A549 (cell line): ENCODE results near the gene SPTSSA. TPM values are rescaled to one million over a fixed set of nuclear protein-coding genes. Genes with fewer than 3 reads are reported as not detected.

Experiments used
- ATAC-seq, 2 experiments: fragments of 200-7000 bp in 1 of 2; fragments of >200 bp in 1 of 2; cut with Nextera tagmentation in 1 of 2; cut with Tn5 transposase in 1 of 2; 3 replicates each; pipeline versions ENCODE4 v1.8.0 to v1.9.1; 2018 to 2020; ENCODE audit warnings: mild to moderate bottlenecking in 1 of 2, moderate library complexity in 1 of 2
- CTCF ChIA-PET: fragments of 300-600 bp; sonication (Branson Sonifier 250); formaldehyde crosslinking; extraction: SDS; loops from one replicate; lab custom pipeline; 2021; ENCODE audit warnings: antibody characterized with exemption, inconsistent platforms; lab: Yijun Ruan, JAX
- POLR2A ChIA-PET: fragments of 350-600 bp; formaldehyde crosslinking; extraction: SDS; loops from one replicate; lab custom pipeline; 2021; ENCODE audit warnings: antibody characterized with exemption, inconsistent platforms; lab: Yijun Ruan, JAX
- DNase-seq, 2 experiments: peaks; one replicate each; pipeline versions ENCODE4 v3.0.0 to v3.0.0-alpha.2; 2011 to 2016; ENCODE audit warnings: low read depth in 1 of 2, low spot score in 1 of 2
- FAIRE-seq: peaks from 2 replicates; lab custom pipeline; 2011; peaks lifted over from hg19 to GRCh38; lab: Jason Lieb, UNC
- H3K27ac ChIP-seq, 2 experiments: fragments of >200 bp; sonication (Bioruptor Twin); formaldehyde crosslinking; 3 replicates each; pipeline ENCODE4 v1.5.1; 2016 to 2017
- H3K4me1 ChIP-seq: fragments of >200 bp; sonication (Bioruptor Twin); formaldehyde crosslinking; 3 replicates; pipeline ENCODE4 v1.6.1; 2016
- H3K4me2 ChIP-seq: fragments of >200 bp; sonication (Bioruptor Twin); formaldehyde crosslinking; 3 replicates; pipeline ENCODE4 v1.6.1; 2016
- H3K4me3 ChIP-seq: fragments of >200 bp; sonication (Bioruptor Twin); formaldehyde crosslinking; 3 replicates; pipeline ENCODE4 v1.5.1; 2016
- H3K9me3 ChIP-seq: fragments of >200 bp; sonication (Bioruptor Twin); formaldehyde crosslinking; 3 replicates; pipeline ENCODE4 v1.6.1; 2016
- CBX8 ChIP-seq: fragments of 200-600 bp; sonication (generic); IDR thresholded peaks from 2 replicates; pipeline ENCODE4 v1.6.1; 2016
- CHD2 ChIP-seq: fragments of 150-350 bp; IDR thresholded peaks from 2 replicates; pipeline ENCODE4 v1.6.1; 2014; ENCODE audit warnings: low read length; ENCODE audit not compliant: partially characterized antibody
- CHD4 ChIP-seq: fragments of 200-600 bp; sonication (generic); IDR thresholded peaks from 2 replicates; pipeline ENCODE4 v1.6.1; 2016; ENCODE audit warnings: antibody characterized with exemption, mild to moderate bottlenecking, borderline replicate concordance
- ELK1 ChIP-seq: fragments of 150-350 bp; IDR thresholded peaks from 2 replicates; pipeline ENCODE4 v1.6.1; 2014; ENCODE audit warnings: low read depth, mild to moderate bottlenecking, low read length
- FOSL2 ChIP-seq, 2 experiments: fragments of 450-650 bp in 1 of 2; fragments of >200 bp in 1 of 2; sonication (Bioruptor Twin) in 1 of 2; formaldehyde crosslinking; IDR thresholded peaks; 2 replicates each; pipeline versions ENCODE4 v1.5.0 to v1.6.1; 2016 to 2020; ENCODE audit warnings: mild to moderate bottlenecking in 1 of 2, moderate library complexity in 1 of 2
- HOXB5 ChIP-seq: fragments of 250-450 bp; sonication (Bioruptor Pico); IDR thresholded peaks from 2 replicates; pipeline ENCODE4 v1.5.0; 2020; ENCODE audit warnings: mild to moderate bottlenecking, moderate library complexity
- JUN ChIP-seq, 2 experiments: fragments of >200 bp; sonication (Bioruptor Twin); formaldehyde crosslinking; IDR thresholded peaks; 2 replicates in 1 of 2; 3 replicates in 1 of 2; pipeline ENCODE4 v1.6.1; 2016 to 2017
- KDM1A ChIP-seq: fragments of 200-600 bp; sonication (generic); IDR thresholded peaks from 2 replicates; pipeline ENCODE4 v1.6.1; 2016; ENCODE audit warnings: low read depth, mild to moderate bottlenecking
- KDM5A ChIP-seq: fragments of 200-600 bp; sonication (generic); IDR thresholded peaks from 2 replicates; pipeline ENCODE4 v1.6.1; 2016; ENCODE audit warnings: antibody characterized with exemption, mild to moderate bottlenecking
- MAFK ChIP-seq: fragments of 450-650 bp; IDR thresholded peaks from 2 replicates; pipeline ENCODE4 v1.6.1; 2014; ENCODE audit not compliant: partially characterized antibody
- NFE2L2 ChIP-seq: fragments of 150-350 bp; conservative IDR thresholded peaks from 2 replicates; pipeline ENCODE4 v1.6.1; 2014; ENCODE audit warnings: low read length
- PHF8 ChIP-seq: fragments of 200-600 bp; sonication (generic); IDR thresholded peaks from 2 replicates; pipeline ENCODE4 v1.6.1; 2016; ENCODE audit warnings: low read depth, mild to moderate bottlenecking, antibody characterized with exemption, moderate library complexity, borderline replicate concordance
- POLR2AphosphoS2 ChIP-seq: conservative IDR thresholded peaks from 2 replicates; pipeline ENCODE4 v1.6.1; 2012; ENCODE audit warnings: low read length, improper control_type of control experiment, inconsistent platforms
- RAD21 ChIP-seq, 2 experiments: fragments of >200 bp in 1 of 2; sonication (Bioruptor Twin) in 1 of 2; formaldehyde crosslinking in 1 of 2; IDR thresholded peaks in 1 of 2; conservative IDR thresholded peaks in 1 of 2; 2 replicates in 1 of 2; 3 replicates in 1 of 2; pipeline ENCODE4 v1.6.1; 2012 to 2018; ENCODE audit warnings: inconsistent platforms in 1 of 2
- ZNF302 ChIP-seq: fragments of 250-450 bp; sonication (Bioruptor Pico); IDR thresholded peaks from 2 replicates; pipeline ENCODE4 v1.9.0; 2021; ENCODE audit warnings: inconsistent platforms, mild to moderate bottlenecking, moderate library complexity
- WGBS: methylation state at CpG from one replicate; pipeline ENCODE4 v1.1.6; 2017; ENCODE audit errors: missing lambda C conversion rate; 5-methylcytosine and 5-hydroxymethylcytosine counted together
- polyA plus RNA-seq, 4 experiments: library from polyadenylated mRNA; depleted of rRNA in 3 of 4; stranded (reverse); fragments of >200 nt; fragmentation: RNase III in 1 of 4; extraction: RNeasy Plus Mini Kit Qiagen cat#74134 plus additional on column Dnase treatment in 1 of 4; gene quantifications; 2 replicates in 3 of 4; 3 replicates in 1 of 4; pipeline ENCODE4 v1.2.3, GENCODE V29; 2011 to 2017
- TF ChIP-seq, protein P1 (sequence below): IDR thresholded peaks from 2 replicates; pipeline ENCODE4 v1.6.1; 2012

Gene SPTSSA
- polyA plus RNA-seq, 2 of the 4 experiments (the other 2 are of a cell fraction) = 68.0 to 105 TPM

DNA sequence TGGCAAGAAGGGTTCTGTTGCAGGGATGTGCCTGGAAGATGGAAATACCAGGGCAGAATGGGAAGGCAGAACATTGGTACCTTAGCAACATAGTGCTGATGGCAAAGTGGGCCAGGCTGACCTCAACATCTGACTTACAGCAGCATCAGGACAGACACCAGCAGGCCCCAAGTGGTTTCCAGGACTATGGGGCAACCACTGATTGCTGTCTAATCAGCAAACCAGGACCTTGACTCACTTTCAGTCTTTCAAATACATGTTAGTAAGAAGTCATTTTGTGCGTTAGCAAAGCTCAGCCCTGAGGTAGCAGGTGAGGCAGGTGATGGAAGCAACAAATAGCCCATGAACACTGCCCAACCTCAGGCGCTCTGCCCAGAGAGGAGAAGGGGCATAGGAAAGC lies 4.7 kb upstream of the SPTSSA start:
- H3K27ac ChIP-seq = no peak overlapping the region; a peak in 1 of 6 replicates
- no peak for FAIRE-seq
- TF ChIP-seq MAFK = no peak
- TF ChIP-seq, all 56 proteins: peak for 0
- no peak overlapping the region for H3K4me2 ChIP-seq
- ATAC-seq (no peak), DNase-seq (no peak)
- H3K9me3 ChIP-seq = no peaks in the 10 kb centered on the region
- peaks cover 28% of the 10 kb centered on the region for H3K4me1 ChIP-seq
- ChIA-PET POLR2A (interaction anchor here (0.6 kb wide), 1 partner anchor 30 kb away, joined by 3 read pairs; no protein-coding TSS in a partner anchor), CTCF (interaction anchor here (1.2 kb wide), 2 partner anchors 16 to 30 kb away, joined by 3 read pairs; no protein-coding TSS in a partner anchor)
- H3K4me3 ChIP-seq = no peak overlapping the region
- WGBS = 87% methylated on average over 2 of the region's 2 CpGs

GRCh38 chr14:34465069-34465859 lies 3.2 kb upstream of the SPTSSA start:
- CTCF ChIA-PET = interaction anchor here (1.2 to 2.4 kb wide), 3 partner anchors 32 to 141 kb away, joined by 3 to 10 read pairs (median 6); no protein-coding TSS in a partner anchor
- Histone ChIP-seq H3K4me3 (no peak overlapping the region), H3K4me1 (peaks cover 29% of the 10 kb centered on the region), H3K27ac (peak overlapping the region; percentile 13 to 63; a peak in 5 of 6 replicates), H3K9me3 (no peaks in the 10 kb centered on the region), H3K4me2 (peak overlapping the region; percentile 43; the same call in 2 of the 3 replicates)
- TF ChIP-seq MAFK (peak; percentile 100), FOSL2 (IDR thresholded peaks at IDR 0.05) (no peak), FOSL2 (CRISPR knock-in tag; IDR thresholded peaks at IDR 0.05) (peak; percentile 41), ELK1 (no peak), ZNF302 (no peak), NFE2L2 (peak; percentile 81), POLR2AphosphoS2 (no peak), JUN (IDR thresholded peaks at IDR 0.05) (no peak), KDM5A (no peak), HOXB5 (CRISPR knock-in tag) (no peak)
- 82% methylated on average over 2 of the region's 2 CpGs for WGBS
- ATAC-seq = no peak
- no peak for FAIRE-seq
- DNase-seq = peak in 1 of 2 experiments; percentile 35
- POLR2A ChIA-PET = no interaction called here

DNA sequence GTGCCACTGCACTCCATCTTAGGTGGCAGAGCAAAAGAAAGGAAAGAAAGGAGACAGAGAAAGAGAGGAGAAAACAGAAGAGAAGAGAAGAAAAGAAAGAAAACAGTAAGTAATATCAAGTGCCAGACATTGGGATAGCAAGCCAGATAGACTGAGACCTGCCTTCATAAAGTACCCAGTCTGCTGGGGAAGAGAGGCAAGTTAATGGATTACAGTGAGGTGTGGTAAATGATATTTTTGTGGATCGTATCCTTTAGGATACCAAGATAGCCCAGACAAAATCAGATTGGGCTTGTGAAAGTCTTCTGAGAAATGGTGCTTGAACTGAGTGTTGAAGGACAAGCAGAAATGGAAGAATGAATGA lies 1.5 kb upstream of the SPTSSA start:
- Histone ChIP-seq H3K4me1 (peaks cover 36% of the 10 kb centered on the region), H3K4me3 (no peak overlapping the region), H3K4me2 (peak overlapping the region; percentile 86; the same call in 1 of the 3 replicates), H3K9me3 (no peaks in the 10 kb centered on the region), H3K27ac (peak overlapping the region in 1 of 2 experiments; percentile 92; a peak in 3 of 6 replicates)
- DNase-seq (no peak), ATAC-seq (no peak), FAIRE-seq (no peak)
- CTCF ChIA-PET = interaction anchor here (0.8 to 1.3 kb wide), 3 partner anchors 32 to 138 kb away, joined by 3 read pairs; no protein-coding TSS in a partner anchor
- 79% methylated on average over 1 of the region's 1 CpG for WGBS
- POLR2A ChIA-PET = interaction anchor here (0.5 to 3.6 kb wide), 3 partner anchors 27 to 66 kb away, joined by 3 to 26 read pairs (median 3); no protein-coding TSS in a partner anchor
- TF ChIP-seq KDM1A (no peak), CBX8 (no peak), RAD21 (conservative IDR thresholded peaks at IDR 0.05 in 1 of 2, IDR thresholded peaks at IDR 0.05 in 1 of 2) (no peak), CHD2 (no peak), CHD4 (no peak), PHF8 (no peak)
- TF ChIP-seq, protein P1, sequence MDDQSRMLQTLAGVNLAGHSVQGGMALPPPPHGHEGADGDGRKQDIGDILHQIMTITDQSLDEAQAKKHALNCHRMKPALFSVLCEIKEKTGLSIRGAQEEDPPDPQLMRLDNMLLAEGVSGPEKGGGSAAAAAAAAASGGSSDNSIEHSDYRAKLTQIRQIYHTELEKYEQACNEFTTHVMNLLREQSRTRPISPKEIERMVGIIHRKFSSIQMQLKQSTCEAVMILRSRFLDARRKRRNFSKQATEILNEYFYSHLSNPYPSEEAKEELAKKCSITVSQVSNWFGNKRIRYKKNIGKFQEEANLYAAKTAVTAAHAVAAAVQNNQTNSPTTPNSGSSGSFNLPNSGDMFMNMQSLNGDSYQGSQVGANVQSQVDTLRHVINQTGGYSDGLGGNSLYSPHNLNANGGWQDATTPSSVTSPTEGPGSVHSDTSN = no peak
- TF ChIP-seq, all 56 proteins: peak for 0
